ENCODE data around the gene MKKS.
"Not testable (repeated sequence)": the region's sequence is repeated elsewhere in the genome, so short reads cannot be mapped to it uniquely, and the experiment has no call there.

Gene MKKS

GRCh38 chr20:10448270-10449156 lies 14.5 kb upstream of the MKKS start:
- DNase-seq, result no peak

GRCh38 chr20:10447028-10447427 lies 13.0 kb upstream of the MKKS start:
- DNase-seq, result peak; percentile 45

- DNase-seq, result no peak
These were observed 11.7 kb upstream of the MKKS start for GRCh38 chr20:10445758-10446157.

DNA sequence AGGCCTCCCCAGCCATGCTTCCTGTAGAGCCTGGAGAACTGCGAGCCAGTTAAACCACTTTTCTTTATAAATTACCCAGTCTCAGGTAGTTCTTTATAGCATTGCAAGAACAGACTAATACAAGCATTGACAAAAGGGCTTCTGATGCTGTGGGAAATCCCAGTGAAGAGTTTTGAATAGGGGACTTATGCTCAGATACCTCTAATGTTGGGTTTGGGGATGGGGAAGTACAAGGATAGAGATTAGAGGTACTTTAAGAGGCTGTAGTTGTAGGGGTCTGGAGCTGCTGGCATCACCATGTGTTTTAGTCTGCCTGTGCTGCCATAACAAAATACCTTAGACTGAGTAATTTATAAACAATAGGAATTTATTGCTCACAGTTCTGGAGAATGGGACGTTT lies 9.9 kb upstream of the MKKS start:
- no peak for DNase-seq

- no peak for DNase-seq
These were observed 4.2 kb upstream of the MKKS start for GRCh38 chr20:10438217-10438616.

DNA sequence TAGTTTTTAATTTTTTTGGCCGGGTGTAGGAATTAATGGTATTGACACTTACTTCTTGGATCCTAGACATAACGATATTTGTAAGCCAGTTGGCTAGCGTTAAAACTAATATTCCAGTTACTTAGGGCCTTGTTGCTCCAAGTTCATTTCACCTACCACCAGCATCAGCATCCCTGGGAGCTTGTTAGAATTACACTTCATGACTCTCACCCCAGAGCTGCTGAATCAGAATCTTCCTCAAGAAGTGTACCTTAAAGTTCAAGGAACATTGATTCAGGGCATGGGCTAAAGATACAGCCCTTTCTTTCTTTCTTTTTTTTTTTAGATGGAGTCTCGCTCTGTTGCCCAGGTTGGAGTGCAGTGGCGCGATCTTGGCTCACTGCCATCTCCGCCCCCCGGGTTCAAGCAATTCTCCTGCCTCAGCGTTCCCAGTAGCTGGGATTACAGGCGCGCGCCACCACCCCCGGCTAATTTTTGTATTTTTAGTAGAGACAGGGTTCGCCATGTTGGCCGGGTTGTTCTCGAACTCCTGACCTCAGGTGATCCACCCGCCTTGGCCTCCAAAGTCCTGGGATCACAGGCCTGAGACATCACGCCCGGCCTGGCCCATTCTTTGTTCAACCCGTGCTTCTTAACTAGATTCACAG lies 2.2 kb upstream of the MKKS start:
- no peak for DNase-seq

DNA sequence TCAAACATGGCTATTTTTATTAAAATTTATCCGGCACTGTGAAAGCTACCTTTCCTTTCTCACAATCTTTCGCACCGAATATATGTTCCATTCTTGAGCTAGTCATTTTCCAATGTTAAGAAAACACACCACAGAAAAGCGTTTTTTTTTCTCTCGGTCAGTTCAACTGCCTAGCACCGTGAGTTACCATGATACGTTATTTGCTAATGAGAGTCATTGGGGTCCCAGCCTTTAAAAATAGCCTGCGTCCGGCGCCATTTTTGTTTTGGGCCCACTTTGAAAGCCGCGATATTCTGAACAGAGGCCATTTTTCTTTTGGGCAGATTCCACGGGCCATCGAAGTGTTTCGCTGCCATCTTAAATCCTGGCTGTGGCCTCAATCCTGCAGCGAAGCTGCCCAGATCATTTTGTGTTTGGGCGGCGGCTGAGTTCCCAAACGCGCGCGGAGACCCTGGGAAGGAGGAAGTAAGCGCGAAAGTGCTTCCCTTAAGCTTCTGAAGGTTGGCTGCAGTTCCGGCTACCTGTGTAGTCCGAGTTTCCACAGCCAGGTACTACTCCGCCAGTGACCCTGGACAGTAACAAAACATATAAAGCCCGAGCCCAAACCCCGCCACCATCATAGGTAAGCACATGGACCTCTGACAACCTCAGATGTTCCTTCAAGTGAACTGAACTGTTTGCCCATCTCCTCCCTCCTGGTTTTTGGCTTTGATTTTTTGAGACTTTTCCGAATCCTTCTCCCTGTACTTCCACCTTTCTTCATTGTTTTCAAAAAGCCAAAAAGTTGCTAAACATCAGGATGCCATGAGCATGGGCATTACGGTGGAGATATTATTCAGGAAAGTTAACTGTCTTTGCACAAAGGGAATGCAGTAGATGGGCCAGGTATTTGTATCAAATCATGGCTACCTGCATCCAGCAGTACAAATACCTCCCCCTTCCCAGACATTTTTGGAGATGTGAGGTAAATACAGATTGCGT lies 1.1 kb upstream of the MKKS start, which contains the start of gene SLX4IP:
Gene SLX4IP (plus strand): TSS at position 474 of the 981 bp plus-strand sequence. CDS start 22,900 bp downstream, outside the sequence.
- peak; percentile 80 for DNase-seq

DNA sequence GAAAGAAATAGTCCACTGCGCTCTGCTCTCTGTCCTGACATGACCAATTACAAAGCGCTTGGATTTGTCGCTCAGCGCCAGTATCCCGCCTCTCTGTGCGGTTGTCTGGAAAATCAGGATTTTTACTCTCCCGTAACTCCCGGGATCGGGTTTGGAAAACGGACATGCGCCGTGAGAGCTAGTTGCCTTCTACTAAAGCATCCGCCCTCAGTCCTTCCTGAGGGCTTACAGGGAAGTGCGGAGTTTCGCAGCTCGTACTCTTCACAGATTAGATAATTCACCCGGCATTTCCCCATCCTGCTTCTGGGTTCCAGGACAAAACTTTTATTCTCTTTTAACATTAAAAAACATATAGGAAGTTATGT lies 427 bp upstream of the MKKS start:
- peak; percentile 58 for DNase-seq

DNA sequence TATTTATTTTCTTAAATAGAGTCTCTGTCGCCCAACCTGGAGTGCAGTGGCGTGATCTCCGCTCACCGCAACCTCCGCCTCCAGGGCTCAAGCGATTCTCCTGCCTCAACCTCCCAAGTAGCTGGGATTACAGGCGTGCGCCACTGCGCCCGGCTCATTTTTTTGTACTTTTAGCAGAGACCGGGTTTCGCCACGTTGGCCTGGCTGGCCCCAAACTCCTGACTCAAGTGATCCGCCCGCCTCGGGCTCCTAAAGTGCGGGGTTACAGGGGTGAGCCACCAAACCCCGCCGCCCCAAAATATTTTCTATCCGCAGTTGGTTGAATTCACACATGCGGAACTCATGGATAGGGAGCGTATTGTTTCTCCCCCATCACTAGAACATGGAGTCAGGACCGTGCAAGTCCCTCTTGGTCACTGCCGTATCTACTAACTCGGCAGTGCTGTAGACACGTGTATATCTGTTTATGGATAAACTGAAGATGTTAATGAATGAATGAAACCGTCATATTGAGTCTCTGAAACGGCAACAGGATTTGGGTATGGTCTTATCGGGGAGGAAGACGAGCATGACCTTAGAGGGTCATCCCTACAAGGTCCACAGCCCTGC lies 904 bp downstream of the MKKS start:
- DNase-seq, result peak; percentile 16

- no peak for DNase-seq
These were observed 1.9 kb downstream of the MKKS start for GRCh38 chr20:10432079-10432478.

- DNase-seq, result no peak
These were observed 3.3 kb downstream of the MKKS start for GRCh38 chr20:10430704-10431103.

DNA sequence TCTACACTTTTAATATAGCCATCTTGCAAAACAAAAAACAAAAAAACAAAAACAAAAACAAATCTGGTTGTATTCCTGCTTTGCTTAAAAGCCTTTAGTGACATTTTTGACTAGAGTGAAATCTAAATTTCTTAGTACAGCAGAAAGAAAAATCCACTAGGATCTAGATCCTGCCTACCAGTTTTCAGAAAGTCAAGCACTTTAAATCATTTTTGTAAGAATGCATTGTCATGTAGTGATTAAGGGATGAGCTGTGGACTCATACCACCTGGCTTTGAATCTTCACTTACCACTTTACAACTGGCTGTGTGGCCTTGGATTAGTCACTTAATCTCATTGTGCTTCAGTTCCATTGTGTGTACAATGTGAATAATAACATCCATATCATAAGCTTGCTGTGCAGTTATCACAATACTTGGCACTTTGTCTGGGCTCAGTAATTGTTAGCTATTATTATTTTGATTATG lies 4.0 kb downstream of the MKKS start:
- DNase-seq, result no peak

GRCh38 chr20:10429443-10429981 lies 4.5 kb downstream of the MKKS start:
- no peak for DNase-seq

DNA sequence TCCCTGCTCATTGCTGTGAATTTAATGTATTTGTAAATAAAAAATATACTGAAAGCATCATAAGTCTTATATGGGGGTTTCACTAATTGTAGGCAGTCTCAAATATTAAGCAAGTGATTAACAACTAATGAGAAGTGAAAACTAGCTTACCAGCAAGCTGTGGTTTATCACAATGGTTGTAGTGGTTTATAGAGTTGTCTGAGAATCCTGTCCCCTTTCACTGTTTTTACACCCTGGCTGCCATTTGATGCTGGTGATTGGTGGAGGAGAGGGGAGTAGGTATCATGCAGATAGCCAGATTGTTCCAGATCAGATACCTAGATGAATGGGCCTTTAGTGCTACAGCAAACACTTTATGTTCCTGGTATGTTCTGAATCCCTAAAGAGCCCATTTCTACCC lies 6.0 kb downstream of the MKKS start:
- DNase-seq, result no peak

GRCh38 chr20:10427060-10427692 lies 6.8 kb downstream of the MKKS start:
- peak; percentile 44 for DNase-seq

DNA sequence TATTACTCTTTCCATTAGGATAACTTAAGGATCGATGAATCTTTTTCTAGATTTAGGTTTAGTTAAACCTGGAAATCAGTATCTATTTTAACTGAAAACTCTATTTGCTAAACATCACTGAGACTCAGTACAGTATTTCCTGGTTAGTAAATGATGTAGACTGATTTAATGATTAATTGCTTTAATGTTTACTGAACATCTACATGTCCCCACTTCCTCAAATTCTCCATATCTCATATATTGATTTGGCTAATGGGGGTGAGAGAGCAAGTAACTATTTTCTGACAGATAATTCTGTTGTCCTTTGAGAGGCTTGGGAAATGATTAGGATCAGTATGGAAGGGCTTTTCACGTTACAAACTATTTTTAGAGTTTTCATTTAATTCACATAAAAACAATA lies 10.3 kb downstream of the MKKS start:
- DNase-seq, result no peak

- no peak for DNase-seq
These were observed 14.4 kb downstream of the MKKS start for GRCh38 chr20:10419550-10420133.

DNA sequence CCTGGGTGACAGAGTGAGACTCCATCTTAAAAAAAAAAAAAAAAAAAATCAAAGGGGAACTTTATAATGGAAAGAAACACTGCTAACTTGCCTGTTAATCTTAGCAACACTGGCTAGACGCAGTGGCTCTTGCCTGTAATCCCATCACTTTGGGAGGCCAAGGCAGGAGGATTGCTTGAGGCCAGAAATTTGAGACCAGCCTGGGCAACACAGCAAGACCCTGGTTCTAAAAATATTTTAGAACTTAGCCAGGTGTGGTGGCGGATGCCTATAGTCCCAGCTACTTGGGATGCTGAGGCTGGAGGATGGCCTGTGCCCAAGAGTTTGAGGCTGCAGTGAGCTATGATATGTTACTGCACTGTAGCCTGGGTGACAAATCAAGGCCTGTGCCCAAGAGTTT lies 16.8 kb downstream of the MKKS start:
- not testable (repeated sequence) for DNase-seq

- DNase-seq, result no peak
These were observed 18.9 kb downstream of the MKKS start for GRCh38 chr20:10415013-10415650.

DNA sequence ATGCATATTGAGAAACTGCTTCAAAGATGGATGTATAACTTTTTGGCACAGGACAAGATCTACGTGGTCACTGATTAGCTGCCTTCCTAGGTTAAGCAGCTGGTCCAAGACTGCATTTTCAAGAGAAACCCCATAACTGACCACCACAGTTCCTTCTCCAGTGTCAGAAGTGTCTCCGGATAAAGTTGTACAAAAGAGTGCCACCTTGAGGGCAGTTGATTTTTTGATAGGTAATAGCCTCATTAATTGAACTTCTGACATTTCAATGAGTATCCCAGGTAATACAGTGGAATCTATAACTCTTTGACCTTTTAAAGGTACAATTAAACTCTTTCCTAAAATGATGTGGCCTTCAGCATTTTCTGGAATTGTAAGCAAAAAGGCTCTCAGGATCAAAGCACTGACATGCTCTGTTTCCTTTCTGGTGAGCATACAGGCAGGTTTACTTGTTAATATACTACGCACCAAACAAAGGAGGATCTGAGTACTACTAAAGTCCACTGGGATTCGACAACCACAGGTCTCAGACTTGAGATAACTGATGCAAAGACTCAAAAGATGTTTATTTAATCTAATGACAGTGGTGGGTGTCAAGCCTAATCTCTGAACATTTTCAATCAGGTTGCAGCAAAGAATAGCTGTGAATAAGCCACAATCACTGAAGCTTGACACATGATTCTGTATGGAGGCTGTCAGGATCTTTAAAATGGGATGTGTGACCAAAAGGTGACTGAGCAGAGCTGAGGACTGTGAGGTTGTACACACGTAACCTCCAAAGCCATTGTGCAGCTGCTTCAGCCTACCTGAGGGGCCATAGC lies 21.2 kb downstream of the MKKS start:
- DNase-seq, result no peak

All from activated CD8-positive, alpha-beta memory T cell treated with anti-CD3 and anti-CD28 coated beads, Interleukin-2, amount 50 U/mL, for 4 hours (primary cell).